Neuronal stem cell (in vitro differentiated cells): Measurements from ENCODE around the gene CLCNKA.
A peak's percentile ranks its signal among the peaks of the same experiment; 100 is the strongest.
"Not testable (repeated sequence)": the region's sequence is repeated elsewhere in the genome, so short reads cannot be mapped to it uniquely, and the experiment has no call there.

Source experiments
- DNase-seq: peaks from one replicate; pipeline ENCODE4 v3.0.0-alpha.2; 2013; ENCODE audit warnings: low spot score
- H2AFZ ChIP-seq: one replicate; pipeline ENCODE4 v1.6.1; 2013; ENCODE audit warnings: mild to moderate bottlenecking, low read length, inconsistent platforms
- H2AK5ac ChIP-seq: 2 replicates; pipeline ENCODE4 v1.6.1; 2013; ENCODE audit warnings: low read depth, mild to moderate bottlenecking, inconsistent platforms, low read length, moderate library complexity, mixed read lengths
- H2BK120ac ChIP-seq: 2 replicates; pipeline ENCODE4 v1.6.1; 2013; ENCODE audit warnings: low read depth, mild to moderate bottlenecking, inconsistent platforms, low read length, moderate library complexity, mixed read lengths
- H2BK12ac ChIP-seq: one replicate; pipeline ENCODE4 v1.6.1; 2013; ENCODE audit warnings: low read length, inconsistent platforms
- H2BK15ac ChIP-seq: 2 replicates; pipeline ENCODE4 v1.6.1; 2013; ENCODE audit warnings: mild to moderate bottlenecking, low read length, inconsistent platforms, mixed read lengths
- H2BK5ac ChIP-seq: one replicate; pipeline ENCODE4 v1.6.1; 2013; ENCODE audit warnings: inconsistent platforms, mild to moderate bottlenecking, low read length, moderate library complexity
- H3K14ac ChIP-seq: one replicate; pipeline ENCODE4 v1.6.1; 2013; ENCODE audit warnings: low read length, inconsistent platforms
- H3K18ac ChIP-seq: 2 replicates; pipeline ENCODE4 v1.6.1; 2013; ENCODE audit warnings: low read length, inconsistent platforms
- H3K23ac ChIP-seq: 2 replicates; pipeline ENCODE4 v1.6.1; 2013; ENCODE audit warnings: low read depth, mild to moderate bottlenecking, mixed read lengths, low read length, inconsistent platforms; ENCODE audit not compliant: poor library complexity
- H3K27ac ChIP-seq: replicated peaks from 3 replicates; pipeline ENCODE4 v1.5.1; 2013; ENCODE audit warnings: low read length, inconsistent platforms
- H3K27me3 ChIP-seq, 3 experiments: 2 replicates each; pipeline ENCODE4 v1.6.1; 2013; ENCODE audit warnings: low read length in 3 of 3, mild to moderate bottlenecking in 2 of 3, inconsistent platforms in 1 of 3, low read depth in 1 of 3, mixed read lengths in 1 of 3, moderate library complexity in 1 of 3; ENCODE audit not compliant: control insufficient read depth in 3 of 3, insufficient read depth in 3 of 3
- H3K36me3 ChIP-seq, 2 donors: replicated peaks in 1 of 2; 2 replicates each; pipeline ENCODE4 v1.6.1; 2013; ENCODE audit warnings: low read length in 2 of 2; ENCODE audit not compliant: control insufficient read depth in 2 of 2, insufficient read depth in 2 of 2
- H3K4ac ChIP-seq: 2 replicates; pipeline ENCODE4 v1.6.1; 2013; ENCODE audit warnings: inconsistent platforms, mild to moderate bottlenecking, low read length, moderate library complexity
- H3K4me1 ChIP-seq, 2 donors: 1 replicate in 1 of 2; 2 replicates in 1 of 2; pipeline ENCODE4 v1.6.1; 2013; ENCODE audit warnings: low read length in 2 of 2, low read depth in 1 of 2; ENCODE audit not compliant: control insufficient read depth in 2 of 2, insufficient read depth in 1 of 2
- H3K4me2 ChIP-seq: one replicate; pipeline ENCODE4 v1.6.1; 2013; ENCODE audit warnings: mild to moderate bottlenecking, low read length, inconsistent platforms; ENCODE audit not compliant: insufficient read depth, poor library complexity, severe bottlenecking
- H3K4me3 ChIP-seq, 2 donors: 2 replicates each; pipeline ENCODE4 v1.5.1; 2013; ENCODE audit warnings: low read length in 2 of 2, mild to moderate bottlenecking in 2 of 2, inconsistent platforms in 1 of 2, moderate library complexity in 1 of 2
- H3K79me1 ChIP-seq: one replicate; pipeline ENCODE4 v1.6.1; 2013; ENCODE audit warnings: low read depth, mild to moderate bottlenecking, inconsistent platforms, low read length, moderate library complexity
- H3K9ac ChIP-seq: one replicate; pipeline ENCODE4 v1.6.1; 2013; ENCODE audit warnings: mild to moderate bottlenecking, low read depth, low read length, inconsistent platforms; ENCODE audit not compliant: poor library complexity
- H3K9me3 ChIP-seq, 2 donors: replicated peaks in 1 of 2; 2 replicates each; pipeline versions ENCODE3 to v1.6.1; 2013; ENCODE audit warnings: low read length in 2 of 2, mild to moderate bottlenecking in 2 of 2, inconsistent platforms in 1 of 2, low read depth in 1 of 2, mixed read lengths in 1 of 2, moderate library complexity in 1 of 2; ENCODE audit not compliant: control insufficient read depth in 2 of 2, insufficient read depth in 1 of 2
- H4K8ac ChIP-seq: one replicate; pipeline ENCODE4 v1.6.1; 2013; ENCODE audit warnings: low read depth, mild to moderate bottlenecking, inconsistent platforms, low read length, moderate library complexity
- H4K91ac ChIP-seq: one replicate; pipeline ENCODE4 v1.6.1; 2013; ENCODE audit warnings: low read length, low read depth, mild to moderate bottlenecking, inconsistent platforms; ENCODE audit not compliant: poor library complexity
- WGBS, 2 donors: extraction: QIAGEN DNeasy Blood & Tissue Kit; methylation state at CpG; one replicate each; pipeline ENCODE4 v1.1.7; 2013; ENCODE audit warnings: missing lambda C conversion rate in 2 of 2, mixed read lengths in 1 of 2; ENCODE audit not compliant: insufficient read length in 2 of 2, insufficient replicate concordance in 1 of 2; ENCODE audit errors: extremely low coverage in 2 of 2; 5-methylcytosine and 5-hydroxymethylcytosine counted together

Gene CLCNKA

DNA sequence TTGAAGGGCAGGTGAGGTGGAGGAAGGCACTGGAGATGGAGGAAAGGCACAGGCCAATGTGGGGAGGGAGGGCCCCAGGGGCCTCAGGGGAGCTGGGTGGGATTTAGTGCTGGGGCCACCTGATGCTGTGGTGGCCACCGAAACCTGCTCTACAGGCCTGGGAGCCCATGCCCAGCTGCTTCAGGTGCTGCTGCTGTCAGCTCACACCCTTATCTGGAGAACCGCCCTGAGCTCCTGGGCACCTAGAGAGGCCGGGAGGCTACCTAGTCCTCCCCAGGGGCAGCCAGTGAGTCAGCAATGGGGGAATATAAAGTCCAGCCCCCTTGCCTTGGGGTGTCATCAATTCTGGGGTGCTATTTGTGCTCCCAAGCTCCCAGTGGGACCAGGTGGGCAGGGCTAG is 39.4 kb downstream of the CLCNKA start:
- H3K4me2 ChIP-seq, result no peak overlapping the region
- no peak overlapping the region for H3K27ac ChIP-seq
- H4K91ac ChIP-seq, result no peak overlapping the region
- H3K4ac ChIP-seq, result no peak overlapping the region
- H3K9ac ChIP-seq, result no peak overlapping the region
- H3K23ac ChIP-seq, result no peak overlapping the region
- H3K4me1 ChIP-seq, result peaks cover 11 to 15% of the 10 kb centered on the region in 2 donors
- no peaks in the 10 kb centered on the region for H3K36me3 ChIP-seq
- peak overlapping the region; percentile 58 for H2BK15ac ChIP-seq
- no peak overlapping the region for H2AK5ac ChIP-seq
- peaks cover 0 to 31% (median 0%) of the 10 kb centered on the region in 3 experiments for H3K27me3 ChIP-seq
- no peaks in the 10 kb centered on the region for H3K9me3 ChIP-seq
- WGBS, 2 donors, result no CpG with 5 or more reads among the region's 3 CpGs
- H2BK5ac ChIP-seq, result no peak overlapping the region
- no peak overlapping the region for H2AFZ ChIP-seq
- H3K18ac ChIP-seq, result peak overlapping the region; percentile 19
- no peaks in the 10 kb centered on the region for H3K79me1 ChIP-seq
- DNase-seq, result no peak
- no peak overlapping the region for H3K4me3 ChIP-seq
- H3K14ac ChIP-seq, result no peak overlapping the region
- no peak overlapping the region for H4K8ac ChIP-seq
- H2BK12ac ChIP-seq, result no peak overlapping the region
- no peak overlapping the region for H2BK120ac ChIP-seq

DNA sequence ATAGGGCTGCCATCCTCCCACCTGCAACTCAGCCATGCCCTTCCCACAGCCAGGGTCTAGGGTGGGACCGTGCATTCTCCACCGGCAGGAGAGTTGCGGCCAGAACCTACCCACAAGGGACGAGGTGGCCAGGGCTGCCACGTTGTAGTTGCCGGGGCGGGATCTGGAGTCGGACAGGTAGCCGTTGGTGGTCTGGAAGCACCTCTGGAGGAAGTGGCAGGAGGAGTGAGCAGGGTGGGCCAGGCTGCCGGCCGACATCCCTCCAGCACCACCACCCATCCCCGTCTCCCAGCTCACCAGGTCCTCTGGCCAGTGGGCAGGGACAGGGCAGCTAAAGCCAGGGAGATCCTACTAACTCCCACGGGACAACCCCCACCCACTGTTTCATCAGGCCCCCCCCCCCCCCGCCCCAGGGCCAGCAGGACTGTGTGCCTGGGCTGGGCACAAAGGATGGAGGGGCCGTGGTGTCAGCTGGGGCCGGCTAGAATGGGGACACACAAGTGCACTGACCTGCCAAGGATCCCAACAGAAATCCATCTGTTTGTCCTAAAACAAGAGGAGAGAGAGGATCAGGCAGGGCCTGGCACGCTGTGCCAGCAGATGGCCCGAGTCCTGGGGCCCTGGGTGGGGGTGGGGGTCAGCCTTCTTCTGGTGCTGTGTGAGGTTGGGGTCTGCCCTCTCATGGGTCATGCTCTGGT is 40.3 kb downstream of the CLCNKA start:
- not testable (repeated sequence) for H3K27ac ChIP-seq, H2AFZ ChIP-seq, H2BK5ac ChIP-seq, H2BK15ac ChIP-seq, H3K9me3 ChIP-seq, H3K4me3 ChIP-seq, H4K8ac ChIP-seq, H3K18ac ChIP-seq, H2BK120ac ChIP-seq, H4K91ac ChIP-seq, H3K36me3 ChIP-seq, H3K14ac ChIP-seq, H3K4ac ChIP-seq, H3K23ac ChIP-seq, DNase-seq, H2BK12ac ChIP-seq, H3K4me2 ChIP-seq, H3K79me1 ChIP-seq, H2AK5ac ChIP-seq
- peaks cover 0 to 34% (median 0%) of the 10 kb centered on the region in 3 experiments for H3K27me3 ChIP-seq
- peaks cover 18 to 19% of the 10 kb centered on the region in 2 donors for H3K4me1 ChIP-seq
- WGBS, 2 donors, result no CpG with 5 or more reads among the region's 18 CpGs
- H3K9ac ChIP-seq, result peak overlapping the region; percentile 21

DNA sequence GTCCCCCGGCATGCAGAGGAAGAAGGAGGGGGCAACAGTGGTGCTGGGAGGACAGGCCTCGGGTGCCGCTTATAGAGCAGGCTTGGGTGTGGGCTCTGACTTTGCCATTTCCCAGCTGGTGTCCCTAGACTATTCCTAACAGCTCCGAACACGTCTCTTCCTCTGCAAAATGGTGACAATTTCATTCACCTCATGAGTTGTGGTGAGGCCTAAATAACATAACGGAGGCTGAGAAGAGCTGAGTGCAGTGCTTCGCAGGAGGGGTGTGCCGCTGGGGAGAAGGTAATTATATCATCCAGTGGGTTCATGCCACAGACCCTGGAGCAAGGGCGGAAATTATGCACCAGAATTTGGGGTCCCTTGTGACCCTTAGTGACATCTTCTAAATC is 40.8 kb downstream of the CLCNKA start:
- H3K4ac ChIP-seq, H2BK5ac ChIP-seq, H4K91ac ChIP-seq, H3K18ac ChIP-seq, H2AK5ac ChIP-seq, H3K4me3 ChIP-seq, H2AFZ ChIP-seq, H3K4me2 ChIP-seq, H4K8ac ChIP-seq, H3K14ac ChIP-seq, H2BK15ac ChIP-seq, H3K23ac ChIP-seq, DNase-seq, H2BK12ac ChIP-seq, H3K79me1 ChIP-seq, H3K27ac ChIP-seq, H3K9me3 ChIP-seq, H2BK120ac ChIP-seq, H3K36me3 ChIP-seq, H3K9ac ChIP-seq: not testable (repeated sequence)
- Histone ChIP-seq H3K4me1 (peaks cover 23 to 24% of the 10 kb centered on the region in 2 donors), H3K27me3 (peaks cover 0 to 31% (median 0%) of the 10 kb centered on the region in 3 experiments)
- WGBS, 2 donors, result no CpG with 5 or more reads among the region's 9 CpGs

DNA sequence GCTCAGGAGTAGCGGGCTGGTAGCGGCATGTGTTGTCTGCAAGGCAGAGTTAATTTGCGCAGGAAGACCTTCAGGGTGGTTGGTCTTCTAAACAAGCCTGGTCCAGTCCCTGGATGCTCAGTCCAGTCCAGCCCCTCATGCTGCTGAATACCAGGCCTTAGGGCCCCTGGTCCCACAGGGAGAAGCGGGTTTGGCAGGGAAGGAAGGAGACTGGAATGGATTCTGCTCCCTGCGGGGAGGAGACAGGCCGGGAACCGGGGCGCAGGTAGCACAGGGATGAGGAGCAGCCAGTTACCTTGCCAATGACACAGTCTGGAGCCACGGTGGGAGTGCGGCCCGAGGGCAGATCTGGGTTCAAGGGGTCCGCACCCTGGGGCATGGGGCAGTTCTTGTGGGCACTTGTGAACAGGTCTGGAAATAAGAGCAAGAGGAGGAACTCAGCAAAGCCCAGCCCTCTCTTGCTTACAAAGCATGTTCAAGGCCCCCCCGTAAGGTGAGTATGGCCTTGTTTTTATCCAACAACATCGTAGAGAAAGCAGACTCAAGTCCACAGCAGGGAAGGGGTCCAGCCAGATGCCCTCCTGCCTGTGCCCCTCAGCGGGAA is 41.5 kb downstream of the CLCNKA start:
- no peak overlapping the region for H4K8ac ChIP-seq
- H3K79me1 ChIP-seq, result no peaks in the 10 kb centered on the region
- peaks cover 29 to 31% of the 10 kb centered on the region in 2 donors for H3K4me1 ChIP-seq
- no peak overlapping the region for H2AFZ ChIP-seq
- H3K27me3 ChIP-seq, result peaks cover 0 to 31% (median 0%) of the 10 kb centered on the region in 3 experiments
- no peak overlapping the region for H2BK5ac ChIP-seq
- H3K4ac ChIP-seq, result peak overlapping the region; percentile 44
- WGBS, 2 donors, result no CpG with 5 or more reads among the region's 15 CpGs
- H3K14ac ChIP-seq, result no peak overlapping the region
- no peak for DNase-seq
- H4K91ac ChIP-seq, result no peak overlapping the region
- H2BK120ac ChIP-seq, result no peak overlapping the region
- H3K9ac ChIP-seq, result peak overlapping the region; percentile 10
- no peak overlapping the region for H3K27ac ChIP-seq
- H2BK15ac ChIP-seq, result no peak overlapping the region
- peak overlapping the region; percentile 85 for H2AK5ac ChIP-seq
- H3K9me3 ChIP-seq, result no peaks in the 10 kb centered on the region
- H3K36me3 ChIP-seq, result no peaks in the 10 kb centered on the region
- peak overlapping the region; percentile 77 for H3K18ac ChIP-seq
- no peak overlapping the region for H2BK12ac ChIP-seq
- no peak overlapping the region for H3K23ac ChIP-seq
- no peak overlapping the region for H3K4me3 ChIP-seq
- no peak overlapping the region for H3K4me2 ChIP-seq
